Activated CD8-positive, alpha-beta memory T cell treated with anti-CD3 and anti-CD28 coated beads, Interleukin-2, amount 10 ng/mL, durations not matched to agents 7 days and 5 days (primary cell): ENCODE results near the gene DDX24. TPM values are rescaled to one million over a fixed set of nuclear protein-coding genes. Genes with fewer than 3 reads are reported as not detected.
"Not testable (repeated sequence)": the region's sequence is repeated elsewhere in the genome, so short reads cannot be mapped to it uniquely, and the experiment has no call there.

Experiments
- ATAC-seq: fragments of 150-1000 bp; cut with Tn5 transposase; one replicate; pipeline ENCODE4 v1.10.0; 2021; ENCODE audit warnings: moderate library complexity
- CTCF ChIA-PET: fragments of 350-600 bp; sonication (Branson Sonifier 250); formaldehyde crosslinking; loops from one replicate; lab custom pipeline; 2021; ENCODE audit warnings: antibody characterized with exemption; lab: Charles Lee
- DNase-seq: peaks from one replicate; pipeline ENCODE4 v3.0.0-alpha.2; 2020
- H3K27ac Mint-ChIP-seq: one replicate; pipeline ENCODE4 v1.8.0; 2021; ENCODE audit warnings: mild to moderate bottlenecking, mixed read lengths
- H3K27me3 Mint-ChIP-seq: one replicate; pipeline ENCODE4 v1.8.0; 2021; ENCODE audit warnings: mixed read lengths
- H3K36me3 Mint-ChIP-seq: one replicate; pipeline ENCODE4 v1.8.0; 2021; ENCODE audit warnings: mild to moderate bottlenecking, mixed read lengths
- H3K4me1 Mint-ChIP-seq: one replicate; pipeline ENCODE4 v1.8.0; 2021; ENCODE audit warnings: mixed read lengths
- H3K4me3 Mint-ChIP-seq: one replicate; pipeline ENCODE4 v1.8.0; 2021; ENCODE audit warnings: mild to moderate bottlenecking, moderate library complexity, mixed read lengths
- H3K9me3 Mint-ChIP-seq: one replicate; pipeline ENCODE4 v1.8.0; 2022; ENCODE audit warnings: low read depth, mixed read lengths
- total RNA-seq, 2 experiments: library from RNA; stranded (reverse); gene quantifications; one replicate each; pipeline ENCODE4 v1.2.3, GENCODE V29; 2021

DDX24 gene
- total RNA-seq, 2 experiments from 2014 or later, result 211 to 244 TPM

GRCh38 chr14:94093418-94093817 is 12.4 kb upstream of the DDX24 start:
- H3K4me1 Mint-ChIP-seq, result no peaks in the 10 kb centered on the region
- H3K4me3 Mint-ChIP-seq, result no peak overlapping the region
- CTCF ChIA-PET, result interaction anchor here (1.2 kb wide), 1 partner anchor 58 kb away, joined by 3 read pairs; no protein-coding TSS in a partner anchor
- ATAC-seq, result no peak
- H3K27ac Mint-ChIP-seq, result no peak overlapping the region
- H3K36me3 Mint-ChIP-seq, result peaks cover 4% of the 10 kb centered on the region
- DNase-seq, result no peak
- H3K27me3 Mint-ChIP-seq, result no peaks in the 10 kb centered on the region
- no peaks in the 10 kb centered on the region for H3K9me3 Mint-ChIP-seq

- H3K27me3 Mint-ChIP-seq, result no peaks in the 10 kb centered on the region
- CTCF ChIA-PET, result interaction anchor here (1.2 to 1.8 kb wide), 2 partner anchors 8 to 149 kb away, joined by 3 to 5 read pairs; partner anchors contain the start of genes DDX24 and IFI27L1
- H3K4me3 Mint-ChIP-seq, result no peak overlapping the region
- DNase-seq, result no peak
- ATAC-seq, result no peak
- H3K9me3 Mint-ChIP-seq, result peaks cover 2% of the 10 kb centered on the region
- H3K36me3 Mint-ChIP-seq, result peaks cover 16% of the 10 kb centered on the region
- no peak overlapping the region for H3K27ac Mint-ChIP-seq
- H3K4me1 Mint-ChIP-seq, result peaks cover 1% of the 10 kb centered on the region
These were observed 8.5 kb upstream of the DDX24 start for GRCh38 chr14:94089479-94089878.

DNA sequence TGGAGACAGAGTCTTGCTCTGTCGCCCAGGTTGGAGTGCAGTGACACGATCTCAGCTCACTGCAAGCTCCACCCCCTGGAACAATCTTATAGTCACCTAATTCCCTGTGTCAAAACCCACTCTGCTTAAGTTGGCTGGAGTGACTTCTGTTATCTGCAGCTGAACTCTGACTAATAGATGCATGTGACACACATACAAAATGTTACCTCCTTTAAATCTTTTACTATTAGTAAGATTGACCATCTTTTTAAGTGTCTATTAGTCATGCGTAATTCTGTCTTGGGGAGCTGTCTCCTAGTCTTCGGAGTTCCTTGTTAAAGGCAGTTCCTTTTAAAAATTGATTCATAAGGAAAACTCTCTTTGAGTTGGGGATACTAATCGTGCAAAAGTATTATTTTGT is 7.5 kb upstream of the DDX24 start:
- H3K36me3 Mint-ChIP-seq, result peaks cover 16% of the 10 kb centered on the region
- H3K9me3 Mint-ChIP-seq, result peaks cover 2% of the 10 kb centered on the region

DNA sequence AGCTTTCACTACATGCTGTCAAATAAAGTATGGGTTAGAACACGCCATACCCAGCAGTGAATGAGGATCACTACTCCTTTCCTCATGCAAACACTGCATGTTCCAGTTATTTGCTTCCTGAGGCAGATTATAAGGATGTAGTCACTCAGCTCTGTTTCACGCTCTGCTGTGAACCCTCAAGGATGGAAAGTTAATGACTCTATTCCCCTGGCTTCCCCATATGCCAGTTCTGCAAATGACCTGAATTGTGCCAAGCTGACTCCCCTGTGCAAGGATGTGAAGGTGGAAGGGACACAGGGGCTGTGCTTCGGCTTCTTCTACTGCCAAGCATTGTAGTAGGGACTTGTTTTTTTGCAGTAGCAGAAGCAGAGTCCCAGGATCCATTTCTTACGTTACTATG is 6.9 kb upstream of the DDX24 start:
- H3K4me1 Mint-ChIP-seq, result peaks cover 8% of the 10 kb centered on the region
- no peak overlapping the region for H3K4me3 Mint-ChIP-seq
- peaks cover 20% of the 10 kb centered on the region for H3K36me3 Mint-ChIP-seq
- peaks cover 2% of the 10 kb centered on the region for H3K9me3 Mint-ChIP-seq
- CTCF ChIA-PET, result interaction anchor here (0.8 kb wide), 1 partner anchor 49 kb away, joined by 4 read pairs; no protein-coding TSS in a partner anchor
- no peaks in the 10 kb centered on the region for H3K27me3 Mint-ChIP-seq
- DNase-seq, result no peak
- no peak overlapping the region for H3K27ac Mint-ChIP-seq
- ATAC-seq, result no peak

More for the DNA sequence above, 7.5 kb upstream of the DDX24 start:
- H3K27ac Mint-ChIP-seq, result no peak overlapping the region
- CTCF ChIA-PET, result interaction anchor here (0.8 kb wide), 1 partner anchor 48 kb away, joined by 4 read pairs; no protein-coding TSS in a partner anchor
- DNase-seq (no peak), ATAC-seq (no peak)
- no peaks in the 10 kb centered on the region for H3K27me3 Mint-ChIP-seq
- H3K4me3 Mint-ChIP-seq, result no peak overlapping the region
- H3K4me1 Mint-ChIP-seq, result peaks cover 2% of the 10 kb centered on the region

GRCh38 chr14:94081386-94081820 is 401 bp upstream of the DDX24 start:
- ATAC-seq, result peak; percentile 28
- H3K4me1 Mint-ChIP-seq, result peaks cover 56% of the 10 kb centered on the region
- peaks cover 53% of the 10 kb centered on the region for H3K36me3 Mint-ChIP-seq
- peak overlapping the region; percentile 95 for H3K4me3 Mint-ChIP-seq
- peak overlapping the region; percentile 98 for H3K27ac Mint-ChIP-seq
- H3K27me3 Mint-ChIP-seq, result no peaks in the 10 kb centered on the region
- H3K9me3 Mint-ChIP-seq, result peaks cover 2% of the 10 kb centered on the region
- no peak for DNase-seq
- CTCF ChIA-PET, result interaction anchor here (1.0 to 4.6 kb wide), 16 partner anchors 8 to 141 kb away, joined by 3 to 24 read pairs (median 4); partner anchors contain the start of gene IFI27L2

DNA sequence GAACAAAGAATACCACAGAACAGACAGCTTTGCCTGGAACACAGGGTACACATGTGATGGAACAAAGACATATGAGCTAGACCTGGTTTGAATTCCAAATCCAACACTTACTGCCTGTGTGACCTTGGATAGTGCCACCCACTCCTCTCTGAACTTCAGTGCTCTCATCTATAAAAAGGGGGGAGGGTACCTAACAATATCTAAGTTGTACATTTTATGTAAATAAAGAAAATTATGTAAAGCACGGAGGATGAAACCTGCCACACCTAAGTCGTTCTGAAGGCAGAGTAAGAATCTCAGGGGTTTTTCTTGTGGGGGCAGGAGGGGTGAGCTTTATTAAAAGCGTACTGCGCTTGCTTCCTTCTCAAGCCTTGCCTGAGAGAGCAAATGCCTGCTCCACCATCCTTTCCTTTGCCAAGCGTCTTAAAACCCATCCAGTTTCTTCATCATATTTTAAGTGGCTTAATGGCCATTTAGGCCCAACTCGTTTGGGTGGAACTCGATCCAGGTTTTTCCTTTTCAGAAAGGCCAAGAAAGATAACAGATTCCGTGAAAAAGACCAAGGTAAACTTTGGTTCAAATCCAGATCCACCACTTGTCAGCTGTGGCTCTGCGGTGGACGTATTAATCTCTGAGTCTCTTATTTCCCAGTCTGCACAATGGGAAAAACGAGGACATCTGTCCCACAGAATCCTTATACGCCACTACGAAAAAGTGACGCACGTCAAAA is 946 bp downstream of the DDX24 start:
- Mint-ChIP-seq H3K9me3 (peaks cover 6% of the 10 kb centered on the region), H3K4me1 (peaks cover 64% of the 10 kb centered on the region), H3K27ac (peak overlapping the region; percentile 98), H3K27me3 (no peaks in the 10 kb centered on the region), H3K4me3 (peak overlapping the region; percentile 95), H3K36me3 (peaks cover 56% of the 10 kb centered on the region)
- CTCF ChIA-PET, result interaction anchor here (1.1 to 4.6 kb wide), 6 partner anchors 14 to 140 kb away, joined by 3 to 24 read pairs (median 16); no protein-coding TSS in a partner anchor
- no peak for DNase-seq
- ATAC-seq, result no peak

DNA sequence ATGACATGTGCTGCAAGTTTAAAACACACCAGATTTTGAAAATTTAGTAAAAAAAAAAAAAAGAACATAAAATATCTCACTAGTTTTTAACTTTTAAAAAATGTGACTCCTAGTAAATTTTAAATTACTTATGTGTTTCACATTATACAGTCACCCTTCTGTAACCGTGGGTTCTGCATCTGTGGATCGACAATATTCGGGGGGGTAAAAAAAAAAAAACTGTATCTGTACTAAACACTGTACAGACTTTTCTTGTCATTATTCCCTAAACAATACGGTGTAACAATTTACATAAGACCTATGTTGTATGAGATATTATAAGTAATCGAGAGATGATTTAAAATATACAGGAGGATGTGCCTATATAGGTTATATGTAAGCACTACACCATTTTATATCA is 3.2 kb downstream of the DDX24 start:
- Mint-ChIP-seq H3K27me3 (no peaks in the 10 kb centered on the region), H3K36me3 (peaks cover 62% of the 10 kb centered on the region), H3K9me3 (peaks cover 12% of the 10 kb centered on the region), H3K27ac (no peak overlapping the region), H3K4me1 (peaks cover 60% of the 10 kb centered on the region), H3K4me3 (peak overlapping the region; percentile 40)
- DNase-seq, result no peak
- ATAC-seq, result no peak
- CTCF ChIA-PET, result no interaction called here

GRCh38 chr14:94077111-94077821 is 3.7 kb downstream of the DDX24 start:
- Mint-ChIP-seq H3K9me3 (peaks cover 13% of the 10 kb centered on the region), H3K27me3 (no peaks in the 10 kb centered on the region), H3K27ac (peak overlapping the region; percentile 10), H3K36me3 (peaks cover 64% of the 10 kb centered on the region), H3K4me3 (peak overlapping the region; percentile 40), H3K4me1 (peaks cover 56% of the 10 kb centered on the region)
- no peak for DNase-seq
- CTCF ChIA-PET, result no interaction called here
- ATAC-seq, result no peak

GRCh38 chr14:94075008-94075407 is 6.0 kb downstream of the DDX24 start:
- H3K27ac Mint-ChIP-seq, result no peak overlapping the region

GRCh38 chr14:94074534-94074933 is 6.5 kb downstream of the DDX24 start:
- H3K9me3 Mint-ChIP-seq, result peaks cover 29% of the 10 kb centered on the region
- H3K4me1 Mint-ChIP-seq, result peaks cover 47% of the 10 kb centered on the region

More at GRCh38 chr14:94075008-94075407, 6.0 kb downstream of the DDX24 start:
- DNase-seq (no peak), ATAC-seq (no peak)
- Mint-ChIP-seq H3K27me3 (no peaks in the 10 kb centered on the region), H3K9me3 (peaks cover 27% of the 10 kb centered on the region), H3K4me1 (peaks cover 50% of the 10 kb centered on the region), H3K36me3 (peaks cover 79% of the 10 kb centered on the region), H3K4me3 (no peak overlapping the region)
- CTCF ChIA-PET, result no interaction called here

DNA sequence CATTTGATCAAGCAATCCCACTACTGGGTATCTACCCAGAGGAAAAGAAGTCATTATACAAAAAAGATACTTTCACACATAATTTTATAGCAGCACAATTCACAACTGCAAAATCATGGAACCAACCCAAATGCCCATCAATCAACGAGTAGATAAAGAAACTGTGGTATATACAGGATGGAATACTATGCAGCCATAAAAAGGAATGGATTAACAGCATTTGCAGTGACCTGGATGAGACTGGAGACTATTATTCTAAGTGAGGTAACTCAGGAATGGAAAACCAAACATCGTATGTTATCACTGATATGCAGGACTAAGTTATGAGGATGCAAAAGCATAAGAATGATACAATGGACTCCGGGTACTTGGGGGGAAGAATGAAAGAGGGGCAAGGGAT is 8.9 kb downstream of the DDX24 start:
- Mint-ChIP-seq H3K9me3 (peaks cover 47% of the 10 kb centered on the region), H3K4me1 (peaks cover 41% of the 10 kb centered on the region), H3K36me3 (peaks cover 85% of the 10 kb centered on the region)
- H3K27me3 Mint-ChIP-seq, H3K4me3 Mint-ChIP-seq, DNase-seq, CTCF ChIA-PET, ATAC-seq, H3K27ac Mint-ChIP-seq: not testable (repeated sequence)

More at GRCh38 chr14:94074534-94074933, 6.5 kb downstream of the DDX24 start:
- Mint-ChIP-seq H3K27ac (no peak overlapping the region), H3K4me3 (no peak overlapping the region), H3K27me3 (no peaks in the 10 kb centered on the region), H3K36me3 (peaks cover 81% of the 10 kb centered on the region)
- CTCF ChIA-PET, result interaction anchor here (1.9 kb wide), 1 partner anchor 135 kb away, joined by 4 read pairs; no protein-coding TSS in a partner anchor
- ATAC-seq, result no peak
- no peak for DNase-seq

DNA sequence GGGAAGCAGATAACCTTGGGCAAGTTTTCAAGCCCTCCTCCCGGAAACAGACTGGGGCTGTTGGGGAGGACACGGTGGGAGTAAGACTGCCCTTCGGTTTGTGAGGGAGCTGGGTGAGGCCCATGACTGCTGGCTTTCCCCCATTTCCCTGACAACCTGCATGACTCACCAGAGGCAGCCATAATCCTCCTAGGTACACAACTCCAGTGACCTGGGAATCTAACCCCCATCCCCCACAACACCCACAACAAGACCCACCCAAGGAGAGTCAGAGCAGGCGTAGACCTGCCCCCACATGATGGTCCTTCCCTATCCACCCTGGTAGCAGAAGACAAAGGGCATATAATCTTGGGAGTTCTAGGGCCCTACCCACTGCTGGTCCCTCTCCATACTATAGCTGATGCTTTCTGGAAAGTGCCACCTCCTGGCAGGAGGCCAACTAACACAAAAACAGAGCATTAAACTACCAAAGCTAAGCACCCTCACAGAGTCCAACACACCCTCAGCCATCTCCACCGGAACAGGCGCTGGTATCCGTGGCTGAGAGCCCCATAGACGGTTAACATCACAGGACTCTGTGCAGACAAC is 14.8 kb downstream of the DDX24 start:
- DNase-seq, result no peak
- no peak overlapping the region for H3K27ac Mint-ChIP-seq
- H3K4me1 Mint-ChIP-seq, result peaks cover 44% of the 10 kb centered on the region
- CTCF ChIA-PET, result interaction anchor here (0.7 to 1.2 kb wide), 2 partner anchors 15 to 126 kb away, joined by 3 to 4 read pairs; partner anchors contain the start of genes DDX24 and IFI27L1
- ATAC-seq, result no peak
- no peaks in the 10 kb centered on the region for H3K27me3 Mint-ChIP-seq
- peaks cover 32% of the 10 kb centered on the region for H3K9me3 Mint-ChIP-seq
- H3K4me3 Mint-ChIP-seq, result no peak overlapping the region
- H3K36me3 Mint-ChIP-seq, result peaks cover 84% of the 10 kb centered on the region
